Measurements from ENCODE around the gene PROZ.
"Not testable (repeated sequence)": the region's sequence is repeated elsewhere in the genome, so short reads cannot be mapped to it uniquely, and the experiment has no call there.

PROZ gene

GRCh38 chr13:113158946-113159345, 498 bp downstream of the PROZ start:
- no peak for DNase-seq

- no peak for DNase-seq
These were observed 1.3 kb downstream of the PROZ start for GRCh38 chr13:113159701-113160100.

GRCh38 chr13:113160983-113161382, 2.5 kb downstream of the PROZ start:
- DNase-seq = no peak

- DNase-seq = no peak
These were observed 3.0 kb downstream of the PROZ start for GRCh38 chr13:113161433-113161832.

- not testable (repeated sequence) for DNase-seq
These were observed 3.5 kb downstream of the PROZ start for GRCh38 chr13:113161975-113162374.

- peak; percentile 40 for DNase-seq
These were observed 4.6 kb downstream of the PROZ start for GRCh38 chr13:113162783-113163685.

- DNase-seq = no peak
These were observed 6.0 kb downstream of the PROZ start for GRCh38 chr13:113164492-113164891.

- DNase-seq = no peak
These were observed 7.8 kb downstream of the PROZ start for GRCh38 chr13:113166266-113166665.

GRCh38 chr13:113166681-113167080, 8.2 kb downstream of the PROZ start:
- no peak for DNase-seq

- DNase-seq = no peak
These were observed 8.7 kb downstream of the PROZ start for GRCh38 chr13:113167155-113167554.

- no peak for DNase-seq
These were observed 9.1 kb downstream of the PROZ start for GRCh38 chr13:113167575-113167974.

- no peak for DNase-seq
These were observed 9.8 kb downstream of the PROZ start for GRCh38 chr13:113168211-113168610.

GRCh38 chr13:113169277-113170272, 11.1 kb downstream of the PROZ start:
- DNase-seq = no peak

GRCh38 chr13:113170511-113170910, 12.1 kb downstream of the PROZ start:
- DNase-seq = no peak

- no peak for DNase-seq
These were observed 13.0 kb downstream of the PROZ start for GRCh38 chr13:113171250-113172125.

- DNase-seq = no peak
These were observed 14.0 kb downstream of the PROZ start for GRCh38 chr13:113172419-113172926.

- peak; percentile 73 for DNase-seq
These were observed 17.8 kb downstream of the PROZ start for GRCh38 chr13:113176280-113176679.

GRCh38 chr13:113176822-113177221, 18.4 kb downstream of the PROZ start:
- DNase-seq = no peak

- DNase-seq = no peak
These were observed 19.8 kb downstream of the PROZ start for GRCh38 chr13:113178070-113178895.

- no peak for DNase-seq
These were observed 20.4 kb downstream of the PROZ start for GRCh38 chr13:113178896-113179167.

Data from central memory CD4-positive, alpha-beta T cell (primary cell).